ENCODE results near the gene SIX2. TPM values are rescaled to one million over a fixed set of nuclear protein-coding genes. Genes with fewer than 3 reads are reported as not detected.

The SIX2 gene
- total and polyA plus RNA-seq, 2 donors (not counting 3 experiments of a cell fraction or from before 2014, with no cell fraction given) = 0.24 to 0.54 TPM

- no peaks in the 10 kb centered on the region for H3K36me3 ChIP-seq (ENCODE audit: control insufficient read depth in 2 of 2, extremely low read depth in 1 of 2, insufficient read depth in 2 of 2, low read length in 2 of 2)
- H3K4me3 ChIP-seq (replicated peaks in 1 of 3; ENCODE audit: insufficient read depth in 1 of 3, low read depth in 1 of 3, low read length in 3 of 3) = no peak overlapping the region
- no peak for FAIRE-seq
- H3K9me3 ChIP-seq (replicated peaks; ENCODE audit: control insufficient read depth, insufficient read depth, low read length) = no peaks in the 10 kb centered on the region
- H3K27me3 ChIP-seq (ENCODE audit: control insufficient read depth in 2 of 2, insufficient read depth in 2 of 2, low read length in 2 of 2) = peaks cover 78 to 95% of the 10 kb centered on the region in 2 experiments
- H3K27ac ChIP-seq (ENCODE audit: insufficient read depth, low read depth, low read length) = no peak overlapping the region
- intact Hi-C loops (cut with micrococcal nuclease) (no loop called here), dilution Hi-C loops (cut with MboI; ENCODE audit: extremely low pct_ligation_motif_present, low sequenced_read_pairs) (no loop called here)
- peaks cover 9% of the 10 kb centered on the region for H3K4me1 ChIP-seq (ENCODE audit: control insufficient read depth, extremely low read depth, insufficient read depth, low read length)
- no peaks in the 10 kb centered on the region for H3K9me1 ChIP-seq (replicated peaks; ENCODE audit: control insufficient read depth, extremely low read depth, insufficient read depth, low read length)
- no peaks in the 10 kb centered on the region for H3K79me2 ChIP-seq (ENCODE audit: control insufficient read depth, insufficient read depth, low read length)
- DNase-seq (ENCODE audit: low read depth, low spot score) = no peak
- ChIA-PET POLR2A (no interaction called here), CTCF (interaction anchor here (1.0 to 3.3 kb wide), 4 partner anchors 11 to 17 kb away, joined by 3 to 20 read pairs (median 6); partner anchors contain the start of gene SIX2)
- TF ChIP-seq POLR2AphosphoS5 (IDR thresholded peaks at IDR 0.05; ENCODE audit: insufficient read depth, low read depth, low read length) (no peak), JUN (IDR thresholded peaks at IDR 0.05; ENCODE audit: borderline replicate concordance, insufficient read depth, insufficient read length, low read depth) (no peak), FOS (IDR thresholded peaks at IDR 0.05; ENCODE audit: borderline replicate concordance, insufficient read depth, low read length) (no peak), GATA2 (IDR thresholded peaks at IDR 0.05; ENCODE audit: insufficient read depth, insufficient read length, low read depth, low read length) (no peak), EZH2 (IDR thresholded peaks at IDR 0.05; ENCODE audit: borderline replicate concordance, low read depth, low read length, severe bottlenecking) (no peak), MYC (IDR thresholded peaks at IDR 0.05; ENCODE audit: low read depth, low read length) (no peak), POLR2A (IDR thresholded peaks at IDR 0.05; ENCODE audit: low read depth, low read length) (no peak)
- TF ChIP-seq, protein P1, sequence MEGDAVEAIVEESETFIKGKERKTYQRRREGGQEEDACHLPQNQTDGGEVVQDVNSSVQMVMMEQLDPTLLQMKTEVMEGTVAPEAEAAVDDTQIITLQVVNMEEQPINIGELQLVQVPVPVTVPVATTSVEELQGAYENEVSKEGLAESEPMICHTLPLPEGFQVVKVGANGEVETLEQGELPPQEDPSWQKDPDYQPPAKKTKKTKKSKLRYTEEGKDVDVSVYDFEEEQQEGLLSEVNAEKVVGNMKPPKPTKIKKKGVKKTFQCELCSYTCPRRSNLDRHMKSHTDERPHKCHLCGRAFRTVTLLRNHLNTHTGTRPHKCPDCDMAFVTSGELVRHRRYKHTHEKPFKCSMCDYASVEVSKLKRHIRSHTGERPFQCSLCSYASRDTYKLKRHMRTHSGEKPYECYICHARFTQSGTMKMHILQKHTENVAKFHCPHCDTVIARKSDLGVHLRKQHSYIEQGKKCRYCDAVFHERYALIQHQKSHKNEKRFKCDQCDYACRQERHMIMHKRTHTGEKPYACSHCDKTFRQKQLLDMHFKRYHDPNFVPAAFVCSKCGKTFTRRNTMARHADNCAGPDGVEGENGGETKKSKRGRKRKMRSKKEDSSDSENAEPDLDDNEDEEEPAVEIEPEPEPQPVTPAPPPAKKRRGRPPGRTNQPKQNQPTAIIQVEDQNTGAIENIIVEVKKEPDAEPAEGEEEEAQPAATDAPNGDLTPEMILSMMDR (IDR thresholded peaks at IDR 0.05; ENCODE audit: extremely low read depth in 1 of 2, insufficient read depth in 1 of 2, low read depth in 1 of 2, low read length in 2 of 2) = no peak
- TF ChIP-seq, protein P2, sequence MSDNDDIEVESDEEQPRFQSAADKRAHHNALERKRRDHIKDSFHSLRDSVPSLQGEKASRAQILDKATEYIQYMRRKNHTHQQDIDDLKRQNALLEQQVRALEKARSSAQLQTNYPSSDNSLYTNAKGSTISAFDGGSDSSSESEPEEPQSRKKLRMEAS (IDR thresholded peaks at IDR 0.05; ENCODE audit: insufficient read depth, insufficient read length) = no peak
- no TSS peak for BruUV-seq (replicated peaks)
- no peak overlapping the region for H2AFZ ChIP-seq (ENCODE audit: low read depth, low read length)
- no peak overlapping the region for H3K9ac ChIP-seq (replicated peaks; ENCODE audit: extremely low read depth, insufficient read depth, low read length)
- no peaks in the 10 kb centered on the region for H4K20me1 ChIP-seq (replicated peaks; ENCODE audit: control insufficient read depth, extremely low read depth, insufficient read depth, low read length)
- H3K4me2 ChIP-seq (ENCODE audit: insufficient read depth, low read length) = no peak overlapping the region
Measured at GRCh38 chr2:44997963-44998362, 11.3 kb downstream of the SIX2 start.

All from endothelial cell of umbilical vein (primary cell).